Stimulated activated CD4-positive, alpha-beta T cell treated with anti-CD3 and anti-CD28 coated beads, TNF-alpha, amount 100 ng/mL, for 48 hours (primary cell): Measurements from ENCODE around the gene TEN1.

ENCODE experiments used
- DNase-seq, 3 donors: peaks; one replicate each; pipeline ENCODE4 v3.0.0-alpha.2; 2020; ENCODE audit warnings: low read depth in 3 of 3

The TEN1 gene

DNA sequence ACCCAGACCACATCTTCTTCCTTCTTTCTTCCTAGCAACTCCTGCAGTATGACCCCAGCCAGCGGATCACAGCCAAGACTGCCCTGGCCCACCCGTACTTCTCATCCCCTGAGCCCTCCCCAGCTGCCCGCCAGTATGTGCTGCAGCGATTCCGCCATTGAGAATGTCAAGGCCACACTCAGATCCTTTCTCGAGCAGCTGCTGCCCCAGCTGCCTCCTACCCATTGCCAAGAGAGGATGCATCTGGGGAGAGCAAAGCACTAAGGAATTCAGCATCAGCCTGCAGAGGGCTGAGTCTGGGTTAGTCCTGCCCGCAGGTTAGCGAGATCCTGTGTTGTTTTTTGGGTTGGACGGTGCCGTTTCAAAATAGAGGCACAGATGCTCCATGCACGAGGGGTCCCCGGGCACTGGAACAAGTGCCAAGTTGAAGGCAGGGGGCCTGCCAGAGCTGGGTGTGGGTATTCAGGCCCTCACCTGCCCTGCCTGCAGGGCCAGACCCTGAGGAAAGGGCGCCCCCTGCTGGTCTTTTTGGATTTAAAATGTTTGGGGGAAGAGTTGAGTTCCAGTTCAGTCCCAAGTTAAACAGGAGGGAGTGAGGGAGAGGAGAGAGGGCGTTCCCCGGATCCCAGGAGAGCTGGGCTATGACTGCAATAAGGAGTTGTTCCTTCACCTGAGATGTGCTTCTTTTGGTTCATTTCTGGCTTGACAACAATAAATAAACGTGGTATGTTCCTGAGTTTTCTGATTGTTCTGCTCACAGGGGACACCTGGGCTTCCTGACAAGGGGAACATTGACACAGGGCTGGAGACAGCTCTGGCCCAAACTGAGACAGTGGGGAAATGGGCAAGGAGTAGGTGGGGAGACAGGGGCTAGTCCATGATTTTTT, 26.5 kb downstream of the TEN1 start:
- peak; percentile 59 to 92 (median 85) for DNase-seq

DNA sequence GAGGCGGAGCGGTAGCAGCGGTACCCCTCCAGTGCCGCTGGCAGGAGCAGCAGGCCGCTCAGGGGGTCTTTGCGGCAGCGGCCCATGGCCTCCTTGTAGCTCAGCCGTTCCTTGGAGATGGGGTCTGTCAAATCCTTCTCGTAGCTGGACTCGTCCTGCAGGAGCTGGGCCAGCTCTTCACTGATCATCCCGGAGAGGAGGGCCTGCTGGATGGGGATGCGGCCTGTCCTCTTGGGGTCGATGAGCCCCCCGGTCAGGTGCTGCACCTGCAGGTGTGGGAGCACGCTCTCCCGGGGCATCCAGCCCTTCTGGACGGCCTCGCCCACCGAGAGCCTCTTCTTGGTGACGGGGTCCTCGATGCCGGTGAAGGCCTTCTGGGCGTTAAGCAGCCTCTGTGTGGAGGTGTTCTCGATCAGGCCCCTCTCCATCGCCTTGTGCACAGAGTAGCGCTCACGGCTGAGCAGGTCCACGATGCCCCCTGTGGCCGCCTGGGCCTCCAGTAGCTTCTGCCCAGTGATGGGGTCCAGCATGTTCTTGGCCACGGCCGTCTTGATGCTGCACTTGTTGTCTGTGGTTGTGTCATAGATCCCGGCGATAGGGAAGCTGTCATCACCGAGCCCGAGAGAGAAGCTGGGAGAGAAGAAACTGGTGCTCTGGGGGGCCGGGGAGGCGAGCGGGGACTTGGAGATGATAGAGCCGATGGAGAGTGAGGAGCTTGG, 28.2 kb downstream of the TEN1 start:
- no peak for DNase-seq

DNA sequence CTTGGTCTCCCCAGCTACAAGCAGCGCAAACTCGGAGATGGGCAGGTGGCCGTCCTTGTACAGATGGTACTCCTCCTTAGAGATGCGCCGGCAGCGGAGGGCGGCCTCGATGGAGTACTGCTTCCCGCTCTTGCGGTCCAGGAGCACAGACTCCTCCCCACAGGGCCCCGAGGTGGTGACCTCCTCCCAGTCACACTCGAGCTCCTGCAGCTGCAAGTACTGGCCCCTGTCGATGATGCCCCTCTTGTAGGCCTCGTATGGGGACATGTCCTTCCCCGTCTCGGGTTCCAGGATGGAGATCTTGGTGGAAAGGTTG, 28.8 kb downstream of the TEN1 start:
- DNase-seq, result no peak

DNA sequence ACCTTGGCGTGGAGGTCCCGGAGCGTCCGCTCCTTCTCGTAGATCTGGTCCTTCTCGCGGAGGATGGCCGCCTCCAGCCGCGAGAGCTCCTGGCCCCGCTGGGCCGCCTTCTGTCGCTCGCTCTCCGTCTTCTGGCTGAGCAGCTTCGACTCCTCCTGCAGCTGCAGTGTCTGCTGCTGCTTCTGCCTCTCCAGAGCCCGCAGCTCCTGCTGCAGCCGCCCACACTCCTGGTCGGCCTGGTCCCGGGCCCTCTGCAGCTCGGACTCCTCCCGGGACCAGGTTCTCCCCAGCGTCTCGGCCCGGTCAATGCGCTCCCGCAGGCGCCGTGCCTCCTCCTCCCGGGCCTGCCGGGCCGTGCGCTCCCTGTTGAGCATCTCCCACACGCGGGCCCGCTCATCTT, 29.2 kb downstream of the TEN1 start:
- no peak for DNase-seq

DNA sequence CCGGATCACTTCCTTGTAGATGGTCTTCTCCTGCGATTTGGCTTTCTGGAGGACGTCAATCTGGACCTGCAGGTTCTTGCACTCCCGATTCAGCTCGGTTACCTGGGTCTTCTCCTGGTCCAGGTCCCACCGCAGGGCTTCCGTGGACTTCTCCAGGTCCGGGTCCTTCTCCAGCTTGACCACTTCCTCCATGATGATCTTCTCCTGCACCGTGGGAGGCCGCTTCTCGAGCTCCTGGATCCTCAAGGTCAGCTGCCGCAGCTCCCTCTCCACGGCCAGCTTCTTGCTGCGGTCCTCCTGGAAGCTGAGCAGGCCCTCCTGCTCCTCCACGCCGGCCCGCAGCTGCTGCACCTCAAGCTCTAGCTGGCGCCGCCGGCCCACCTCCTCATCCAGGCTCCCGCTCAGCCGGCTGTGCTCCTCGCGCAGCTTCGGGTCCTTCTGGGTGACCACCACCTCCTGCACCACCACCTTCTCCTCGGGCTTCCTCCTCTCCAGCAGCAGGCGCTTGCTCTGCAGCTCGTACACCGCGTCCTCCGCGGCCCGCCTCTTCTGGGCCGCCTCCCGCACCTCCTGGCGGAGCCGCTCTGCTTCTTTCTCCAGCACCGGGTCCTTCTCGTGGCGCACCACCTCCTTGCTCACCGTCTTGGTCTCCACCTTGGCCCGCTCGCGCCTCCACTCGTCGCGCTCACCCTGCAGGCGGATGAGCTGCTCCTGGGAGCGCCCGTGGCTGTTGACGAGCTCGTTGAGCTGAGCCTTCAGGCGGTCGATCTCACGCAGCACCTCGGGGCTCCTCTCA, 29.8 kb downstream of the TEN1 start:
- DNase-seq, result no peak

DNA sequence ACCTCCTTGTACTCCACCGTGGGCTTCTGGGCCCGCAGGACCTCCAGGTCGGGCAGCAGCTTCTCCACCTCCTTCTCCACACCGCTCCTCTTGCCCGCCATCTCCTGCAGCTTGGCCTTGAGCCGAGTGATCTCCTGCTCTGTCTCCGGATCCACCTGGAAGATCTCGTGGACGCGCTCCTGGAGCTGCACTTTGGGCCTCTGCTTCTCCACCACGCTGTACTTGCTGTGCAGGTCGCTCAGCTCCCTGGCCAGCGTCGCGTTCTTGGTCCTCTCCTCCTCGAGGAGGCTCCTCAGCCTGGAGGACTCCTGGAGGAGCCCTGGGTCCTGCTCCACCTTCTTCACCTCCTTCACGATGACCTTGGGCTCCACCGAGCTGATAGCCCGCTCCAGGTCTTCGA, 30.4 kb downstream of the TEN1 start:
- no peak for DNase-seq

DNA sequence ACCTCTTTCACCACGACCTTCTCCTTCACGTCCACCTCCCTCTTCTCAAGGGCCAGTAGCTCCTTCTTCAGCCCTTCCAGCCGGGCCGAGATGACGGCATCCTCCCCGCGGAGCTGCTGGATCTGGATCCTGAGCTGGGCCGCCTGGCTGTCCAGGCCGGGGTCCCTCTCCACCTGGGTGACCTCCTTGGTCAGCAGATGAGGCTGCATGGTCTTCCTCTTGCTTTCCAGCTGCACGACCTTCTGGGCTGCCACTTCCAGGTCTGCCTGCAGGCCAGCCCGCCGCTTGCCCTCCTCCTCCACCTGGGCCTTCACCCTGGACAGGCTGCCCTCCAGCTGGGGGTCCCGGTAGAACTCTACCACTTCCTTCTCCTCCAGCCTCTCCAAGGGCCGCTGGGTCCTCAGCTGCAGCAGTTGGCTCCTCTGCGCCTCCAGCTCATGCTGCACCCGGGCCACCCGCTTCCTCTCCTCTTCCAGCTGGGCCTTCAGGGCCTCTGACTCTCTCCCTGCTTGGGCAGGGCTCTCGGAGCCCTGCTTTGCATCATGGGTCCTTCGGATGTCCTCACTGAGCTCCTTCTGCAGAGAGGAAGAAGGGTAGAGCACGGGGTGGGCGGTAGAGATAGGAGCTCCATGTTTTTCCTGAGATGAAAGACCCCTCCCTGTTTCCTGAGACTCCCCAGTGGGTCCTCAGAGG, 31.1 kb downstream of the TEN1 start:
- DNase-seq, result no peak

DNA sequence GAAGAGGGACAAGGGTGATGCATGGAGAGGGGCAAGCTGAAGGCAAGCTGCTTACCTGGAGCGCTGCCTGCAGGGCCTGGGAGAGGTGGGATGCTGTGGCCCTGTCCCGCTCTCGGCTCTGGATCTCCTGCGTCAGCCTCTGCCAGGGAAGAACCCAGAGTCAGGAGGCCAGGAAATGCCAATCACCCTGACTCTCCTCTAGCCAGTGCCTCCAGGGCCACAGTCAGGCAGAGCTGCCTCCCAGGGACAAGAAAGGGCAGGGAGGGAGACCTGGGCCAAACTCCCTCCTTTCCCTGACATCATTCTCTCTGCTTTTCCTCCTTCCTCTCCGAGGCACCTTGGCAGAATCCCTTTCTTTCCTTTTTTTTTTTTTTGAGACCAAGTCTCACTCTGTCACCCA, 32.9 kb downstream of the TEN1 start:
- DNase-seq, result no peak

DNA sequence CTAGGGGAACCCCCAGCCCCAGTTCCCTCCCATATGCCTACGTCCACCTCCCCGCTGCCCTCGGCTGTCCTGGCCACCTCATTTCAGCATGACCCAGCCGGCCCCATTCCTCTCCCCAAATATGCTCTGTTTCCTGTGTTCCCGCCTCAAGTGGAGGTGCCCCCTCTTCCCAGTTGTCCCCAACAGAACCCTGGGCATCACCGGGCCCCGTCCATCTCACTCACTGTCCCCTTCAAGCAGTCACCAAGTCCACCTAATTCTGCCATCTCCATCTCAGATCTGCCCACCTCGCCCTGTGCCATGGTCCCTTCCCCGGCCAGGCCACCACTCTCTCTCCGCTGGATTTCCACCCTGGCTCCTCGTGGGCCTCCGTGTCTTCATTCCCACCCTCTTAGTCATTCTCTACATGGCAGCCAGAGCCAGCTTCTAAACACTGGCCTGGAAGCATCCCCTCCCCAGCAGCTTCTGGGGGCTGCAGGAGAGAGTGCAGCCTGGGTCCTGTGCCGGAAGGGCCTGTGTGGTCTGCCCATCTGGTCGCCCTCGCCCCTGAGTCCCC, 34.4 kb downstream of the TEN1 start:
- no peak for DNase-seq

DNA sequence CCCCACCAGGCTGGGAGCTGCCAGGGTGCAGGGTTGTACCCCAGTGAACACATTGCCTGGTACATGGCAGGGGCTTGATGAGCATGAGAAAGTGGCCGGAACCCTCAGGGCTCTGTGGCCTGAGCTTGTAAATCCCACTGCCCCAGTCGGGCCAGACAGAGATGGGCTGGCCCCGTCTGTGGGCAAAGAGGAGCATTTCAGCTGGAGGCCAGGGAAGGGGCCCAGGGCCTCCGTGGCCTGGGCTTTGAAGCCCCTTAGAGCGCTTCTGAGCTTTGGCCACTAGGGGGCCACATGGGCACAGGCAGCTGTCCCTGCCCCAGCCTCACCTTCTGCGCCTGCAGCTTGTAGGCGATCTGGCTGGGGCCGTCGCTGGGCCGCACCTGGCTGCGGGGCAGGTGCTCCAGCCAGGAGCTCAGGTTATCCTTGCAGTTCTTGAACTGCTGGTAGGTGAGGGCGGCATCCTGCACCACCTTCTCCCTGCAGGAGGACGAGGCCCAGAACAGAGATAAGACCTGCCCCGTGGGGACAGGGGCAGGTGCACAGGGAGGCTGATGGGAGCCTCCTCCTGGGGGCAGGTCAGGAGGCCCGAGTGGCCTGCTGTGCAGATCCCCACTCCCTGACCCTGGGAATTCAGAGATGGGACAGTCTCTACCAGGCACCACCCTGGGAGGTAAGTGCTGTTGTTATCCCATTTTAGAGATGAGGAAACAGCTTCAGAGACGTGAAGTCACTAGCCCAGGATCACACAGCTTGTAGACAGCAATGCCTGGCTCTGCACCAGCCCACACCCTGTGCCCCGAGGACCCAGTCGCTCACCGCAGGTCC, 35.3 kb downstream of the TEN1 start:
- peak; percentile 66 to 79 (median 68) for DNase-seq

DNA sequence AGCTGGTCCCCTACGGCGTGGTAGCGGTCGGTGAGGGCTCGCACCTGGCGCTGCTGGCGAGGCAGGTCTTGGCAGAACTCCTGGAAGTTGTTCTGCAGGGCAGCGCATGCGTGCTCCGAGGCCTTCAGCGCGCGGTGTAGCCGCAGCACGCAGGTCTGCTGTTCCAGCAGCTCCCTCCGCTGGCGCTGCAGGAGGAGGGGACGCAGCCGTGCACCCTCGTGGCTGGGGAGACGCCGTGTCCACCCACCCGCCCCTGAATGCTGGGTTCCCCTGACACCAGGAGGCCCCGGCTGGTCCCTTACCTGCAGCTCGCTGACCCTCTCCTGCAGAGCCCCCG, 35.9 kb downstream of the TEN1 start:
- no peak for DNase-seq

DNA sequence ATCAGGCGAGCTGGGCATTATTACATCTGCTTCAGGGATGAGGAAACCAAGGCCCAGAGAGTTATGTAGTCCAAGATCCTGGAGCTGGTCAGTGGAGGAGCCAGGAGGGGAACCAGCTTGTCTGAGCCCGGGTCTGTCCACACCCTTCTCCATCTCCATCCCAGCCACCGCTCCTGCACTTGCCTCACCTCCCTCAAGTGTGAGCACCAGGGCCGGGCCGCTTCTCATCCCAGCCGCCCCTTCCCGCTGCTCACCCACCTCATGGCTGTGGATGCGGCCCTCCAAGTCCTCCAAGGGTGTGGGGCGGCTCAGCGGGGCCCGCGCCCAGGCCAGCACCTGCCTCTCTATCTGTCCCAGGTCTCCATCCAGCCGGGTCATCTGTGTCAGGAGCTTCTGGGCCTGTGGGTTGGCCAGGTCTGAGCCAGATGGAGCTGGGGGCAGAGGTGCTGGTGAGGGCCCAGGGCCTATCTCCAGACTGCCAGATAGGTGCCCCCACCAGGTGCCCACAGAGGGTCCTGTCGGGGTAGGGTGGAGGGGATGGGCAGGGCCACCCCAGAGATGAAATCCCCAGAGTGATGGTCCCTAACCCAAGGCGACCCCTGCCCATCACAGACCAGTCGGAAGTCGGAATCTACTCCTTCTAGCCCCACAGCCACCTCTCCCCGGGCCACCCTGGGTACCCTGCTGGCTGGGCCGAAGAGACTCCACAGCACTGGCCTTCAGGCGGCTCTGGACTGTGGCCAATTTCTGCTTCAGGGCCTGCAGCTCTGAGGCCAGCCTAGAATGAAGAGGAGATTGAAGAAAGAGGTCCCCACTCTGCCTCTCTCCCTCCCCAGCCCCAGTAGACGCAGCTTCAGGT, 38.7 kb downstream of the TEN1 start:
- no peak for DNase-seq

DNA sequence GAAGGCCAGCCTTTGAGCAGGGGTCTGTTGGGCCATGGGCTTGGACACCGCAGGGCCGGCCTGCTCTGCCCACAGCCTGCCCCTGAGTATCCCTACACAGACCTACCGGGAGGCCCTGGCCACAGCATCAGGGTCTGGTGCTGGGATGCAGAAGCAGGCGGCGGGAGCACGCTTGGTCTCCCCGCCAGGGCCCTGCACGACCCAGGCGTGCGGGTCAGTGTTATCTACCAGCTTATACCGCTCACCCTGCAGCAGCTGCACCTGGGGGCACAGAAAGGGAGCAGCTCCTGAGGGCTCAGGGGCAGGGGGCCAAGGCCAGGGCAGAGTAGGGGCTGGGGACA, 39.3 kb downstream of the TEN1 start:
- DNase-seq, result no peak

DNA sequence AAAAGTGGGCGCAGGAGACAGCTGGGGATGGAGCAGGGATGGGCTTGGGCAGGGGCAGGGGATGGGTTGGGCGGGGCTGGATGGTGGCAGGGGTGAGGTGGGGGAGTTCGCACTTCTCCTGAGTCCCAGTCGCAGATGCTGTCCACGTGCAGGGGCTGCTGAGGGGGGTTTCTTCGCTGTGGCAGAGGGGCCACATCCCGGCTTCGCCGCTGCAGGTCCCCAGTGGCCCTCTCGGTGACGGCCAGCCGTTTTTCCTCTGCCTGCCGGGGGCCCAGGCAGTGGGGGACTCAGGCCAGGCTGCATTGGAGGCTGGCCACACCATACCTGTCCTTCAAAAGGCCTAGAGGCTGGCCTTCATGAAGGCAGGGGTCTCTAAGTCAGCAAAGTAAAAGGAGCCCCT, 39.8 kb downstream of the TEN1 start:
- DNase-seq, result no peak

DNA sequence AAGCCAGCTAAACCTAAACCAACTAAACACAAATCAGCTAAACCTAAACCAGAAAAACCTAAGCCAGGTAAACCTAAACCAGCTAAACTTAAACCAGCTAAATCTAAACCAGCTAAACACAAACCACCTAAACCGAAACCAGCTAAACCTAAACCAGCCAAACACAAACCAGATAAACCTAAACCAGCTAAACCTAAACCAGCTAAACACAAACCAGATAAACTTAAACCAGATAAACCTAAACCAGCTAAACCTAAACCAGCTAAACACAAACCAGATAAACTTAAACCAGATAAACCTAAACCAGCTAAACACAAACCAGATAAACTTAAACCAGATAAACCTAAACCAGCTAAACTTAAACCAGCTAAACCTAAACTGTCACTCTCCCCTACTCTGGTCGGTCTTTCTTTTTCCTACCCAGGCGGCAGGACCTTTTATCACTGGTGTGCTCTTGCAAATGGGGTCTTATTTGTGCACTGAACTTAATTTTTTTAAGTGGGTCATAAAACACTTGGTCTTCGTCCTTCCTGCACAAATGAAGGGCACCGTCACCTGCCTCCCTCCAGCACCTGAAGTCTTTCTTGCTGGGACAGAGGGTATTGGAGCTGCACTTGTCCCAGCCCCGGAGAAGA, 40.9 kb downstream of the TEN1 start:
- no peak for DNase-seq

DNA sequence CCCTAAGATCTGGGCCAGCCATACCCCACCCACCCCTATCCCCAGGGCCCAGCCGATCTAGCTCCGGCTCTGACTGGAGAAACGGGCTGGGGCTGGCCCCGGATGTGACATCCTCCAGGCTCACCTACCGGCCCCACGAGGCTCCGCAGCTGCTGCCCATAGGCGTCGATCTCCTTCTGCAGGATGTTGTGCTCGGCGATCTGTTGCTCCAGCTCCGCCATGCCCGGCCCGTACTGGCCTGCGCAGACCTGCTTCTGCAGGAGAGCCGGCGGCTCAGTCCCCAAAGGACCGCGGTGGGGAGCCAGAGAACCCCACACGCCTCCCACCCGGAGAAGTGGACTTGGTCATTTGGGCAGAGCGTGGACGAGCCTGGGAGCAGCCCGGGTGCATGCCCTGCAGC, 43.2 kb downstream of the TEN1 start:
- no peak for DNase-seq

DNA sequence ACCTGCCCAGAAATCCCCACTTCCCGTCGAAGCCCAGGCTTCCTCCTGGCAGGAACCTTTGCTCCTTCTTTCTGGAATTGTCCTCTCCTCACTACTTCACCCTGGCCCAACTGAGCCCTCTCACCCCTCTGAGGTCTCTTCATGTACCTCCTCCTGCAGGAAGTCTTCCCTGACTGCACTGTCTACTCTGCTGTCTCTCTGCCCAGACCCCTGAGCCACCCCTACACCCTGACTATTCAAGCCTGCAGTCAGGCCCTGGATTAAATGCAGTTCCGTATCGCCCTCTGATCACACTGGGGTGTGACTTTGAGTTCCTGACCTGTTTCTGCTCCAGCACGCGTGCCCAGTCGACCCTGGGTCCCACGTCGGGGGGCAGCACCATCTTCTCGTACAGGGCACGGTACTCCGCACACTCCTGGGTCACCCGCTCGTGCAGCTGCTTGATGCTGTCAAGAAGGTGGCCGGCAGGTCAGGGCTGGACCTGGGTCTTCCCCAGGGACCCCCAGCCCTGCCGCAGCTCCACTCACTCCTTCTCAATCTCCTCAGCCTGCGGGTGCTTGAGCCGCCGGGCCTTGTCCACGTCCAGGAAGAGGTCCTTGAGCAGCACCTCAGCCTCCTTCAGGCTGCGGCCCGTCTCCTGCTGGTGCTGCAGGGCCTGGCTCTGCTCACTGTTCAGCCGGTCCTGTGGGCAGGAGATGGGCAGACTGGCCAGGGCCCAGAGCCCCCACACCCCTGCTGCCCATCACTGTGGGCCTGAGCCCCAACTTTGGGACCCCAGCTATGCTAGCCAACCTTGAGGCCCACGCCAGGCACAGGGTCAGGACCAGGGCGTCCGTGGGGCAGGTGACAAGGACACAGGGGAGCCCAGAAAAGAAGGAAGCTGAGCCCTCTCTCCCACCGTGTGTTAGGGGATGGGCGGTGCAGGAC, 44.2 kb downstream of the TEN1 start:
- DNase-seq, result no peak

DNA sequence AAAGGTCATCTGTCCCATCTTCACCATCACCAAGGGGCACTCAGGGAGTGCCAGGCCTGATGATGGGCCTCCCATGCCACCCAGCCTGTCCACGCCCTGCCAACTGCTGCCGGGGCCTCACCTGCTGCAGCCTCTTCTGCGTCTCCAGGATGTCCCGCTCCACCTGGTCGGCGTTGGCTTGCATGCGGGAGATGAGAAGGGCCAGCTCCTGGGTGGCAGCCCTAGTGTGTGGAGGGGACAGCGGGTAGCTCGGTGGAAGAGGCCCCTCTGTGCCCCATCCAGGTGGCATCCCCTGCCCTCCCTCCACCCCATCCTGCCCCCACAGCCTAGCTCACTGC, 44.8 kb downstream of the TEN1 start:
- DNase-seq, result no peak

DNA sequence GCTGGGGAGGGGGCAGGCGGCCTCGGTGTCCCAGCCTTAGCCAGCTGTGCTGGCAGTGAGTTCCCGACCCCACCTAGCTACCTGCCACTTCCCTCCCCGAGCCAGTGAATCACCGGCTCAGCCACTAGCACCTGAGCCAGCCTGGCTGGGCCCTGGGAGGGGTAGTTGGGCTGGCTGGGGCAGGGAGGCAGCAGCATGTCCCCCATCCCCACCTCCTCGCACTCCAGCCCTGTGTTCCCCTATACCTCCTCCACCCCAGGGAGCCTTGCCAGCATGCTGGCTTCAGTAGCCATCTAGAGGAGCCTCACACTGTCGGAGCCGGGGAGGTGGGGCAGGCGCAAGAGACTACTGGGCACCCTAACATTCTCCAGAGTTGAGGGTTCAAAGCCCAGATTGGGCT, 45.3 kb downstream of the TEN1 start:
- DNase-seq, result no peak
